GM19328 (cell line): ENCODE measurements around the gene UBE2E2.
"Not testable (repeated sequence)": the region's sequence is repeated elsewhere in the genome, so short reads cannot be mapped to it uniquely, and the experiment has no call there.

Experiments used
- ATAC-seq: cut with Tn5 transposase; IDR thresholded peaks from one replicate; pipeline ENCODE4 v1.9.1; 2021; ENCODE audit warnings: mild to moderate bottlenecking, moderate library complexity; ENCODE audit not compliant: unreplicated experiment

UBE2E2 gene

DNA sequence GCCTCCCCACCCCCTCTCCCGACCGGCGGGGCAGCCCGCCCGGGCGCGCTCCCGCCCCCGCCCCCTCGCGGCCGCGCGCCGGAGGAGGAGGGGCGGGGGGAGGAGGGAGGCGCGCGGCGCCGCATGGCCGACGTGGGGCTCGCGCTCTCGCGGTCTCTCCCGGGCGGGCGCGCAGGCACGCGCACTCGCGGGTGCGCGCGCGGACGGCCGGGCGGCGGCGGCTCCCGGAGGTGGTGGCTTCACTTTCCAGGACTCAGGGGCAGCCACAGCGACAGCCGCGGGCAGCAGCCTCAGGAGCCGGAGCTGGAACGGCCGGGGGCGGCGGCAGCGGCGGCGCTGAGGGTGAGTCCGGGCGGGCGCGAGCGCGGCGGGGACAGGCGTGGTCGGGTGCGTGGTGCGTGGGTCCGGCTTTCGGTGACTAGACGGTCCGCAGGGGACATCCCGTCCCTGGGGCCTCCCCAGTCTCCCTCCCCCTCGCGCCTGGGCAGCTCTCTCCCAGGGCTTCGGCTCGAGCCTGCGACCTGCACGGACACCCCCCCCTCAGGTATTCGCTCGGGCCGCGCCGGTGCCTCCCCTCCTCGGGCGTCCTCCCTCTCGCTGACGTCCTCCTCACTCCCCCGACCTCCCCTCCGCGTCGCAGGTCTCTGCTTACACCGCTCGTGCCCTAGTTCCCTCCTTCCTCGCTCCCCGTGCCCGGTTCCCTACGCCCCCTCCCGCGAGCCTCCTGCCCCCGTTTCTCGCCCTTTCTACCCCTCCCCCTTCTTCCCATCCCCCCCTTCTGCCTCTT lies at the start of gene UBE2E2:
Gene UBE2E2, plus strand, starts transcription at position 407 of the 787 bp plus-strand sequence.
- peak; percentile 64 for ATAC-seq

DNA sequence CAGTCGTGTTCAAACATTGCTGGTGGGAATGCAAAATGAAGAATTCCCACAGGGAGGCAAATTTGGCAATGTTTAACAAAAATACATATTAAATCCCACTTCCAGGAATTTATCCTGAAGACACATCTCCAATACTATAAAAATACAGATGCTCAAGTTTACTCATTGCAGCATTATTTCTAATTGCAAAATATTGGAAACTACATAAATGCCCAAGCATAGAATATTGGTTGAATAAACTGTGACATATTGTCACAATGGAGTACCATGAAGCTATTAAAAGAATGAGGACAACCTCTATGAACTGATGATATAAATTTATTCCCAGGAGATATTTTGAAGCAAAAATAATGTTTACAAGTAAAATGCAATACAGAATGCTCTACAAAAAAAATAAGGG lies 49.7 kb upstream of the UBE2E2 start:
- ATAC-seq: no peak

DNA sequence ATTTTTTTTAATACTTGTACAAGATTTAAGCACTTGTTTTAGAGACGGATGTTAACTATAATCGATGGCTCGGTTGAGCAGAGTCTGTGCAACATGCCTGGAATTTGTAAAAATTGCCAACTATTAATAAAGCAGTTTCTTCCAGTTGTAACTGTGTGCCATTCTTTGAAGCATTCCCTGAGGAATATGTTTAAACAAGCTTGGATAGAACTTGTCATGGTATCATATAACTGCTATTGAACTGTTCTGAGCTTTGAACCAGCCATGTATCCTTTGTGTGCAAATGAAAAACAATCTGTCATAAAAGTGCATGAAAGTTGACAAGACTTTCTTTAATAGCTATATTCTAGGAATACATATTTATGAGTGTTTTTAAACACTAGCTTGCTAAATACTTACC lies 45.8 kb upstream of the UBE2E2 start:
- ATAC-seq: no peak

DNA sequence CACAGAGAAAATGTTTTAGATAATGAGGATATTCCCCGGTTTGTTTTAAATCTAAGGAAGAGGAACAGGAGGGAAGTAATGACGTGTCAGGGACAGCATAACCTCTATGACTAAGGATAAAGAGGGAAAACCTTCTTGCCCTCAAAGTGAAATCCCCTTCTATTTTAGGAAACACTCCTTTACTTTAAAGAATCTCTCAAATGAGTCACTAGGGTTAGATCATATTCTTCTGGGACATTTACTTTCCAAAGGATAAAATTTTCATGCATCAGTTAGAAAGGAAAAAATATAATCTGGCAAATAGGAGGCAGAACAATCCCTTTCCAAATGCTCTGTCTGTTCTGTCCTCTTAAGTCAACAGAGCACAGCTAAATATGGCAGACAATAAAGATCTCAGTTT lies 43.2 kb upstream of the UBE2E2 start:
- ATAC-seq: no peak

DNA sequence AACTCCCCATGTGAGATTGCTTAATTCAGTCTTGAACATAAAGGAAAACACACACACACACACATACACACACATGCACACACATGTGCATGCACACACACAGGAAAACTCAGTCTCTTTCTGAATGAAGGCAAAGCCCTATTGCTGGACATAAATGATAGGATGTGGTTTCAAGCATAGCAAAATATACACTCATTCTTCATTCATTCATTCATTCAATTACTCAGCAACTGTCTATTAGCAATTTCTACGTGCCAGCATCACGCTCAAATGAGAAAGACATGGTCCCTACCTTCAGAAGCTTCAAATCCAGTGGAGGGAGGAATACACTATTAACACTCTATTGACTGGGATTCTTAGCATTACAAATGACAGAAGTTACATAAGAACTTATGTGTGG lies 41.8 kb upstream of the UBE2E2 start:
- no peak for ATAC-seq

DNA sequence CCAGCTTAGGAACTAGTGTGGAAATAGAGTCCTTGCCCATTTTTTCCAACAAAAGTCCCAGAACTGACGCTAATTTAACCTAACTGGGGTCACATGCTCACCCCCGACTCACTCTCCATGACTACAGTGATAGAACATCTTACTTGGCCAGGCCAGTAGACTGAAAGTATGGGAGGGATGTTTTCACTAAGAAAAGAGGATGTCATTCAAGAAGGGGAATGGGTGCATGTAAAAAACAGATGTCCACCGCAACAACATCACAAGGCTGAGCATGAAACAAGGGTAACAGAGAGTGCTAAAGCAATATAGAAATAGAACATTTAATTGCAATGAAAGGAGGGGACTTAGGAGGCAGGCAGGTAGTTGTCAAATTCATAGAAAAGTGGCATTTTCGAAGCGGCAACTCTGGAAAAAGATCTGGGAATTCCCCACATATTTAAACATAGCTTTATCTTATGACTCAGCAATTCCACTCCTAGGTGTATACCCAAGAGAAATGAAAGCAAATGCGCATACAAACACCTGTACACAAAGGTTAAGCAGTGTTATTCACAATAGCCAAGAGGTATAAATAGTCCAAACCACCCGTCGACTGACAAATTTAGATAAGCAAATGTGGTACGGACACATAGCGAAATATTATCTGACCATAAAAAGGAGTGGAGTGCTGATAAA lies 41.1 kb upstream of the UBE2E2 start:
- ATAC-seq: peak; percentile 57

DNA sequence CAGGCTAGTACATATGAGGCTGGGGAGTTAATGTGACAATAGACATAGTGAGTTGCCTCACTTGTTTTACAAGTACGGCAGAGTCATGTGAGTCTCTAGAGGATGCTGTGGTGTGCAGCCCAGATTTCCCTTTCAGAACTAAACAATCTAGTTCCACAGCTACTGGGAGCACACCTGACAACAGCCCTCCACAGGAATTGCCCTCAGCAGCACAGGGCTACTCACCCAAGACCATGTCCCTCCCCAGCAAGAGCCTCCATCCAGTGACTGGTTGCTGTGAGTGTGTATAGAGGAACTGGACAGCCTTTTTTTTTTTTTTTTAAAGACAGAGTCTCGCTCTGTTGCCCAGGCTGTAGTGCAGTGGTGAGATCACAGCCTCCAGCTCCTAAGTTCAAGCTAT lies 40.2 kb upstream of the UBE2E2 start:
- peak; percentile 54 for ATAC-seq

DNA sequence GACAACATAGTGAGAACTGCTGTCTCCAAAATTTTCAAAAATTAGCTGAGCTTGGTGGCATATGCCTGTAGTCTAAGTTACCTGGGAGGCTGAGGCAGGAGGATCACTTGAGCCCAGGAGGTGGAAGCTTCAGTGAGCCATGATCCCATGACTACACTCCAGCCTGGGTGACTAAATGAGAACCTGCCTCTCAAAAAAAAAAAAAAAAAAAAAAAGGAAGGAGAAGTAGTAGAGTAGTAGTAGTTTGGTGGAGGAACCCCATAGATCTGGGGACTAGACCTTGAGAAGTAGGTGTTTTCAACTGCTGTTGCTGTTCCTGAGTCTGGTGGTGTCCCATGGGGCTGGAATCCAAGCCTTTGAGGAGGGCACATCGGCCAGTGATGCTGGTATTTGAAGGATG lies 38.4 kb upstream of the UBE2E2 start:
- no peak for ATAC-seq

DNA sequence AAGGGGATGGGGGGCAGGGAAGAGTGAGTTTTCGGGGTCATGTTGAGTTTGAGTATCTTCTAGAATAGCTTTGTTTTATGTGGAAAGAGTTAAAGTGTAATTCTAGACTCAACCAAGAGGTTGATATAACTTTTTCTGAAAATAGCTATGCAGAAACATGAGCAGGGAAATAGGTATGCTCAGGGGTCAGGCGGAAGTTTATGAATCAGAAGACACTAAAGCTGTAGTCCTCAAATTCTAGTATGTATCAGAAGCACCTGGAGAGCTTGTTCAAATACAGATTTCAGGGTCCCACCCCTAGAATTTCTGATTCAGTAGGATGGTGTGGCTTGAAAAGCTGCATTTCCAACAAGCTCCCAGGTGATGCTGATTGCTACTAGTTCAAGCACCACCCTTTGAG lies 37.6 kb upstream of the UBE2E2 start:
- no peak for ATAC-seq

DNA sequence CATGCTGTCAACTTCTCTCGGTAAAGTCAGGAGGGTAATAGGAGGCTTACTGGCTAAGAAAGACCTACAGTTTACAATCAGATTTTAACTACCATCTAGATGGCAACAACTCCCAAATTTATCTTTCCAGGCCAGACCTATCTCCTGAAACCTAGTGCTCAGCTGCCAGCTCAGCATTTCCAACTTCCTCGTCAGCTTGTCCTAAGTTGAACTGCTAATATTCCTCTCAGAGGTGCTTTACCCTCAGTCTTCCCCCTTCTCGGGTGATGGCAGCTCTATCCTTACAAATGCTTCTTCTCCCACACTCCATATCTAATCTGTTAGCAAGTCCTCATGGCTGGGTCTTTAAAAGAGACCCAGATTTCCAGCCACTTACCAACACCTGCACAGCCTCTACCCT lies 36.9 kb upstream of the UBE2E2 start:
- ATAC-seq: no peak

DNA sequence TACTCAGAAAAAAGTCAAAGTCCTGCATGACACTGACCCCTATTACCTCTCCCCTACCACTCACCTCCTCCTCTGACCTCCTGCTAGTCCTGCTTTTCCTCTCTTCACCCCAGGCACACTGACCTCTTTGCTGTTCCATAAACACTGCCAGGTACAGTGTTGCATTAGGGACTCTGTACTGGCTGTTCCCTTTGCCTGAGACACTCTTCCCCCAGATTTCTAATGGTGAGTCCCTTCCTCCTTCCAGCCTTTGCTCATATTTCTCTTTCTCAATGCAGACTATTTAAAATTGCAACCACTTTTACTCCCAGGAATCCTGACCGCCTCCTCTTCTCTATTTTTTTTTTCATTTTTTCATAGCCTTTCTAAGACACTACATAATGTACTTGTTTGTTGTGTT lies 36.3 kb upstream of the UBE2E2 start:
- no peak for ATAC-seq

DNA sequence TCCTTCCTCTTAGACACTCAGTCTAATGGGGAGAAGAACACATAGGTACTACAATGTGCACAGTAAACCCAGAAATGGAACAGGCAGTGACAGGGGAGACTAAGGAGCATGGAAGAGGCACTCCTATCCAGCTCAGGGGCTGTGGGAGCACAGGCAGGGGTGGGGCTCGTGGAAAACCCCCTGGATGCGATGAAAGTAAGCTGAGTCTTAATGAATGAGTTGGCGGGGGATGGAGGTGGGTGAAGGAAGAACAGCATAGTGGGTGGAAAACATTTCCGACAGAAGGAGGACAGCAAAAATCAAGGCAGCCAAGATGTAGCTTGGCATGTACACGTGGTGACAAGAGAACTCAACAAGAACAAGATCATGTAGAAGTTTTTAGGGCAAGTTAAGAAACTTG lies 33.6 kb upstream of the UBE2E2 start:
- ATAC-seq: no peak

DNA sequence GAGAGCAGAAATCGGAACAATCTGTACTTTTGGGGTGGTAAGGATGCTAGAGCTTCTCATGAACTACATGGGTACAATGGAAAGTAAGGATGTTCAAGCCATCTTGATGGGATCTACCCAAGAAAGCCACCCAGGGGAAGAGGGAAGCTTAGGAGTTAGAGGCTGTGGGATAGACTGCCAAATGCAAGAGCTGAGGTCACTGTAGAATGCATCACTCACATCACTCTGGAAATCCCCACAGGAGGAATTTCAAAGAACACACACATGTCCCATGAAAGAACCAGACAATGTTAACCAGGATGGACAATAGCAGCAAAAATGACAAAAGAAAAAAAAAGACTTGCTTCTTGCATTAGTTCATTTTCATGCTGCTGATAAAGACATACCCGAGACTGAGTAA lies 32.8 kb upstream of the UBE2E2 start:
- ATAC-seq: no peak

DNA sequence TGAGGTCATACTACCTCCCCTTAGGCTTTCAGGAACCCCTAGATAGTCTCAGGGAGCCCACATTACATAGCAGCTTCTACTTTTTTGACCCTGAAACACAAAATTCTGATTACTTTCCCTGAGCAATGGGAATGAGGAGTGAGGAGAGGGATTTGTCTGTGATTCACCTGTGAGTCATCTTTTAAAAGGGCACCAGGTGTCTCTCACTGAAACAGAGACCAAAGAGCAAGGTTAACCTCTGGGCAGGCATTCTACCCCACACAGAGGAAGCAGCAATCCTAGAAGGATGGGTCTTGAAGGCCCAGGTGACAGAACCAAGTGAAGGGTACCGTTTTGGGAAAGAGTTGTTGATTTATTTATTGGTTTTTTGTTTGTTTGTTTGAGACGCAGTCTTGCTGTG lies 31.1 kb upstream of the UBE2E2 start:
- no peak for ATAC-seq

DNA sequence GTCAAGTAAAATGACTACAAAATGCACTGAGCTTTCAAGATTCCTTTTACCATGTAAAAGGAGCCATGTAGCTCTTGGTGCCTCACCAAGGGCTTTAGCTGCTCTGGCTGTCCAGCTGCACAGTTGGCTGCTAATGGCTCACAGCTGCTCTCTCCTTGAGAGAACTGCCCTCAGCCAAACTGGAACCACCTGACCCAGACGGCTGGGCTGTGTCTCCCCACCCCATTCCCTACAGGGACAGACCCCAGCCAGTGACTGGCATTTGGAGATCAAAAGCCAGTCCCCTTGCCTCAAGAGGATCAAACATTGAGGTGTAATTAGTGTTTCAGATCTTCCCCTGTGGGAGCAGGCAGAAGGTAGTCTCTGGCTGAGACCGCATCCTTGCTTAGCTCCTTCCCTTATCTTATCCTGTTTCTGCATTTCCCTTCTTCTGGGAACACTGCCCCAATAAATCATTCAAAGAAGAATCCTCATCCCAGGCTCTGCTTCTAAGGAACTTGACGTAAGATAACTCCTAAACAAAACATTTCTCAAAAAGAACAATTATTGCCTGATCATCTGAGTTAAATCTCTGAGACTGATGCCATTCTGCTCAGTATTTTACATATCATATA lies 28.6 kb upstream of the UBE2E2 start:
- ATAC-seq: no peak

DNA sequence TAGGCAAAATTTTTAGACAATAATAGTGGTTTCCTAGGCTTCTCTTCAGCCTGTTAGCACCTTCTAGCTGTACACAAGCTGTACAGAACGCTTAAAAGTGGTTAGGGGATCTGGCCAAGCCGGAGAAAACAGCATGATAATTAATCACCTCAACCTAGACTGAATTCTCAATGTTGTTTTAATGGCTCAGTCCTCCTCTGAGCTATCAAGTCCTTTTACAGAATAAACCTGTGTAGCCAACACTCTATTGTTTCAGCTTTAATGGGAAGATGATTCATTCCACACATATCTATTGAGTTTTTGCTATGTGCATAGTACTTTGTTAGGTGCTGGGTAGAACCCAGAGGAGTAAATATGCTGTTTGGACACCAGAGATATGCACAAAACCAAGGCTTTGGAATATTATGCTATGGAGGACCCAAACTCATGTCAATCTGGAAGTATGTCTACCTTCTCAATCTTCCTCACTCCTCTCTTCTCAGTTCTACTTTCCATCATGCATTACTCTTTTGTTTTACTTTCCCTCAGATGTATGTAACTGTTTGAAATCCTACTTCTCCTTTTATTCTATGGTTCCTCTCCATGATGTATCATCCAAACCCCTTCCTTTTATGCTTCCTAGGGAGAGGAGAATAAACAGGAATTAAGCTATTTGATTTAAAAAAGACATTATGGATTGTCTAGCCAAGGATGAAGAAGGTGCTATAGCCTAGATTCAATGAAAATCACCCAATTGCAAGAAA lies 27.6 kb upstream of the UBE2E2 start:
- ATAC-seq: no peak

DNA sequence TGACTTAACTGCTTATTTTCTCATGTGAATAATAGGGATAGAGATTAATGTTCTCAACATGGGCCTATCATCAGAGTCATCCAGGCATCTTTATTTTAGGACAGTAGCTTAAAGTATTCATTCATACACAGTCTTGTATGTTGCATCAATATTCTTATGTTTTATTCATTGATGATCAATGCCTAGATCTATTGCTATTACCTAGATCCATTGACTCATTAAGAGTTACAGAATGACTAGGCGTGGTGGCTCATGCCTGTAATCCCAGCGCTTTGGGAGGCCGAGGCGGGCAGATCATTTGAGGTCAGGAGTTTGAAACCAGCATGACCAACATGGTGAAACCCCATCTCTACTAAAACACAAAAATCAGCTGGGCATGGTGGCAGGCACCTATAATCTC lies 26.3 kb upstream of the UBE2E2 start:
- not testable (repeated sequence) for ATAC-seq

DNA sequence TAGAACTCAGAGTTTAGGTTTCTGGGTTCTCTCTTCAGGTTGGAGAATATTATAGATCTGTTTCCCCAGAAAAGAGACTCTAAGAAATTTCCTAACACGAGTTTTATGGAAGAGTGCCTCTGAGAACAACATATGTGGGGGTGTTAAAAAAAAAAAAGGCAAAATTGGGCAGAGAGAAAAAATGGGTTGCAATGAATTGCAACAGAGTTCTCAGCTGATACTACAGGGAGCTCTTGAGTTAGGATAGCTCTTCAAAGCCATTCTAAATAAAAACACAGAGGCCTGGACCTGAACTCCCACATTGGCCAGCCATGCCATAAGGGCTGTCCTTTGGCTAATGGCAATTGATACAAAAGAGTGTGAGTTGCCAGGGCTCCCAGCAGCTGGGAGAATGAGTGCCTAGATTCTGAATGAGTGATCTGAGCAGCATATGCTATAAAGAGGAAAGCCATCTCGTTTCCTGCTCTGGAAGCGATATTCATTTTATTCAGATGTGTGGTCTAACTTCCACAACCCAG lies 20.1 kb upstream of the UBE2E2 start:
- ATAC-seq: no peak

DNA sequence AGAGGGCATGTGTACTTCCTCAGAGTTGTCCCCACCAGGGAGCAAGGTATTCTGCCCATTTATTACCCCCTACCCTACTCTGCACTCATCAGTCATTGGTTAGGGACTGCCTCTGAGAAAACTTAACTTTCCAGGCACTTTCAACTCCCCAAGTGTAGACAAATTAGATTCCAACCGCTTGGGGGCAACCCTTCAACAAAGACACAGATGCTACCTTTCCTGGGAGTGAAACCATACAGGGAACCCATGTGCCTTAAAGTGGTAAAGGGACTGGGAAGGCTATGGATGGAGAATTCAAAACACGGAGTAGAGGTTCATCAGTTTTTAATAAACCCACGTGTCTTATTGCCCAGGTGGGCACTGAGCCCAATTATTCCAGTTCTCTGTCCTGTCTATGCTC lies 19.4 kb upstream of the UBE2E2 start:
- no peak for ATAC-seq

DNA sequence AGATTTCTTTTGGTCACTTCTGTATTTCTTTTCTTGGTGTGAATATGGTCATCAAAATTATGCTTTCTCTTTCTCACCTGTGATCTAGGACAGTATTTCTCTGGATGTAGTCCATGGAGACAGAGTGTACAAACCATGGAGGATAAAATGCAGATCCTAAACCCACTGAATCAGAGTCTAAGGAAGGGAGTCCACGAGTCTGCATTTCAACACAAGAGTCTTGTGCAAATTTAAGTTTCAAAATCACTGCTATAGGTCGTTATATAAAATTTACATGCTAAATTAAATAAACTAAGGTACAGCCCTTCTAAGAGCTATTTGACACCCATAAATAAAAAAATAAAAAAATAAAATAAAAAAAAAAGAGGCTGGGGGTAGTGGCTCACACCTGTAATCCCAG lies 17.3 kb upstream of the UBE2E2 start:
- no peak for ATAC-seq

DNA sequence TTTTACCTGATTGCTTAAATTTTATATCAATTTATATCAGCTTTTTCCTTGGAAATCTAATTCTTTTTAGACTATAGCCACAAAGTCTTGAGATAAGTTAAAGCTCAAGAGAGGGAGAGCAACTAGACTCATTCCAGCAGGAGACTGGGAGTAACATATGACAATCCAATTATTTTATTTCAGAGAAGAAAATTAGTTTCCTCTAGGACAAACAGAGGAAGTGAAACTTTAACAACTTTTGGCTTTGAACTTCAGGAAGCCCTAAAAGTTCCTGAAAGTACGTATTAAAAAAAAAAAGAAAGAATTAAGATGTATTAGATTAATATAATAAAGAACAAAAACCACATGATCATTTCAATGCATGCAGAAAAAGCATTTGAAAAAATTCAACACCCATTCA lies 13.9 kb upstream of the UBE2E2 start:
- no peak for ATAC-seq
